Heart left ventricle (tissue), 16 donors: Measurements from ENCODE around the gene RNASE8. TPM values are rescaled to one million over a fixed set of nuclear protein-coding genes. Genes with fewer than 3 reads are reported as not detected.

Experiments used
- ATAC-seq, 4 donors: fragments of 200-7000 bp; cut with Tn5 transposase; one replicate each; pipeline ENCODE4 v1.9.1; 2020 to 2022; ENCODE audit warnings: moderate library complexity in 4 of 4, mild to moderate bottlenecking in 3 of 4, moderate number of reproducible peaks in 1 of 4
- DNase-seq, 5 donors: peaks; one replicate each; pipeline ENCODE4 v3.0.0-alpha.2; 2020
- H3K27ac ChIP-seq, 12 donors: fragments of 200-600 bp; sonication (generic) in 4 of 12; one replicate each; pipeline versions ENCODE4 v1.5.0 to v1.8.0; 2016 to 2022; ENCODE audit warnings: mild to moderate bottlenecking in 2 of 12
- H3K27me3 ChIP-seq, 9 donors: fragments of 200-600 bp; sonication (generic) in 2 of 9; one replicate each; pipeline versions ENCODE4 v1.5.1 to v1.8.0; 2016 to 2022; ENCODE audit warnings: mild to moderate bottlenecking in 3 of 9
- H3K36me3 ChIP-seq, 9 donors: fragments of 200-600 bp; sonication (generic) in 2 of 9; one replicate each; pipeline versions ENCODE4 v1.5.0 to v1.8.0; 2018 to 2022; ENCODE audit warnings: mild to moderate bottlenecking in 2 of 9
- H3K4me1 ChIP-seq, 12 donors: fragments of 200-600 bp; sonication (generic) in 4 of 12; one replicate each; pipeline versions ENCODE4 v1.5.0 to v1.8.0; 2016 to 2022; ENCODE audit warnings: mild to moderate bottlenecking in 3 of 12
- H3K4me3 ChIP-seq, 12 donors: fragments of 200-600 bp; sonication (generic) in 4 of 12; one replicate each; pipeline versions ENCODE4 v1.5.0 to v1.8.0; 2017 to 2022; ENCODE audit warnings: mild to moderate bottlenecking in 9 of 12, moderate library complexity in 4 of 12
- H3K9me3 ChIP-seq, 12 donors: fragments of 200-600 bp; sonication (generic) in 4 of 12; one replicate each; pipeline versions ENCODE4 v1.5.0 to v1.8.0; 2016 to 2022; ENCODE audit warnings: mild to moderate bottlenecking in 1 of 12
- CTCF ChIP-seq, 12 donors: fragments of 200-600 bp; sonication (generic) in 4 of 12; IDR thresholded peaks; one replicate each; pipeline versions ENCODE4 v1.5.0 to v1.8.0; 2018 to 2022; ENCODE audit warnings: antibody characterized with exemption in 12 of 12, mild to moderate bottlenecking in 5 of 12
- POLR2A ChIP-seq, 2 donors: fragments of 450-650 bp; IDR thresholded peaks; one replicate each; pipeline ENCODE4 v1.6.1; 2017; ENCODE audit warnings: antibody characterized with exemption in 2 of 2, mild to moderate bottlenecking in 2 of 2, moderate library complexity in 2 of 2
- WGBS, 4 donors: extraction: QIAGEN DNeasy Blood & Tissue Kit in 2 of 4; methylation state at CpG; one replicate each; pipeline versions ENCODE4 v1.1.5 to v1.1.7; 2013 to 2018; 5-methylcytosine and 5-hydroxymethylcytosine counted together
- intact Hi-C, 10 donors: fragments of 100-400 bp; cut with DNase I; formaldehyde crosslinking; loops; one replicate each; pipeline versions ENCODE4 v1.11.1 to v1.14.2; 2022
- polyA plus RNA-seq, 2 donors: library from polyadenylated mRNA; stranded (reverse); fragments of 200-250 nt; gene quantifications; one replicate each; pipeline ENCODE4 v1.2.3, GENCODE V29; 2013
- total RNA-seq, 9 donors: library from RNA; depleted of rRNA in 2 of 9; stranded (reverse); fragments of >200 nt in 2 of 9; fragmentation: NEBNext Ultra II Directional in 3 of 9; extraction: Animal tissue kit (Norgen Biotek cat#: 25700) in 3 of 9; gene quantifications; one replicate each; pipeline versions ENCODE4 v1.1.0 to v1.2.4, GENCODE V29; 2016 to 2023
- donor health status: ischemic (EF 13 %, LVEDD 7.1; RV severe dilation, severe dysfunction).
- donor health status: healthy with polysubstance abuse.
- donor health status: DM: no; HTN: yes; CAD: no.
- donor health status: DM: no; HTN: no; CAD: no.
- donor health status: ischemic (EF 25% LVEDD 6.9; RV normal size, moderate dysfunction).
- donor health status: ischemic (EF 25% LVEDD 5.7; RV mildly dilated, moderate dysfunction).
- donor health status: healthy.
- donor health status: DM: yes; HTN: yes; CAD: no.
- donor health status: ischemic (EF 35%, LVEDD 5.7; RV mildly dilated, moderate dysfunction).
- donor health status: nonischemic (EF 11% LVEDD 7.7; RV severe dilation, severe dysfunction).
- donor health status: DM: yes; HTN: yes; CAD: no.
- donor health status: PGD.
- donor health status: ischemic (EF 29% LVEDD 5.4; RV normal size, mild dysfunction).
- donor health status: nonischemic (EF 23%, LVEDD 6.1; RV moderate dilation, normal function).

Gene RNASE8
- total and polyA plus RNA-seq, 11 donors, result not detected

DNA sequence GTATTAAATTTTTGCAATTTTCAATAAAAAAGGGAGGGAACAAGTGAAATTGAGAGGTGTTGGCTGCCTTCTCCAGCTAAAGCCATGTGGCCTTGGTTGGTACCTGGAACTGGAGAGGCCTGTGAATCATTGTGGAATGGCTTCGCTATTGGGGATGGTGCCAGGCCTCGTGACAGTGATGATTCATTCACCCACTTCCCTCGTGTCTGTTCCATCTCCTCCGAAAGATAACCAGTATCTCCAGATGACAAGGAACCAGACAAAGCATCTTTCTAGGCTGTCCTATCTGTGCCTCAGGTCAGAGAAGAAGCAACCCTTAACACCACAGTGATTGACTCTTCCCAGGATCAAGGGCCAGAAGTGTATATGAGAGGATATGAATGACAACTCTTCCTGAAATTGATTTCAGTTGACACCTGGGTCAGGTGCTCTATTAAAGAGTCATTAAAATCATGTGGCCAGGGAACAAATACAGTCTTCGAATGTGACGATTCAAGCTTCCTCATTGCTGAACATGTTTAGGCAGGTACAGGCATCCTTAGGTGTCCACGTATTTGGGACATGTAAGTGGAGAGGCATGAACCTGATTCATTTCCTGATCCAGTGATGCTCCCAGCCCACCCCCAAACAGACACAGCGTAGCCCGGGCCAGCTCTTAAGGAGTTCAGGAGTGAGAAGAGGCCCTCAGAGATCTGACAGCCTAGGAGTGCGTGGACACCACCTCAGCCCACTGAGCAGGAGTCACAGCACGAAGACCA, 15.8 kb upstream of the RNASE8 start, which contains the start of gene RNASE7:
Gene RNASE7, plus strand, starts transcription at position 687 of the 758 bp plus-strand sequence. CDS start 631 bp downstream, outside the sequence.
- DNase-seq (no peak), ATAC-seq (no peak)
- TF ChIP-seq POLR2A (IDR thresholded peaks at IDR 0.05) (no peak), CTCF (IDR thresholded peaks at IDR 0.05) (no peak)
- no peaks in the 10 kb centered on the region for H3K27me3 ChIP-seq
- peaks cover 5 to 63% (median 36%) of the 10 kb centered on the region in 12 donors for H3K4me1 ChIP-seq
- H3K27ac ChIP-seq, result peak within 1 kb of the TSS in 4 of 12 donors; percentile 15 to 59 (median 40)
- 74 to 77% (median 77%) methylated on average over 11 of the region's 11 CpGs for WGBS, 4 donors
- H3K4me3 ChIP-seq, result no peak within 1 kb of the TSS
- intact Hi-C loops, result loop anchor here in 7 of 10 donors (2.0 to 10.0 kb wide), 7 partner anchors 27 to 360 kb away; partner anchors contain the start of gene RNASE4 (in 1 of the 7)
- no peaks in the 10 kb centered on the region for H3K9me3 ChIP-seq
- H3K36me3 ChIP-seq, result no peaks in the 10 kb centered on the region

GRCh38 chr14:21042918-21043317, 14.7 kb upstream of the RNASE8 start:
- ATAC-seq, result peak in 1 of 4 donors; percentile 18

GRCh38 chr14:21043387-21043973, 14.1 kb upstream of the RNASE8 start:
- H3K27ac ChIP-seq, result peak overlapping the region in 9 of 12 donors; percentile 7 to 62 (median 38)
- intact Hi-C loops, result loop anchor here in 5 of 10 donors (5.0 to 10.0 kb wide), 5 partner anchors 36 to 361 kb away; partner anchors contain the start of gene RNASE4 (in 1 of the 5)
- H3K4me3 ChIP-seq, result no peak overlapping the region
- H3K9me3 ChIP-seq, result no peaks in the 10 kb centered on the region
- DNase-seq (no peak), ATAC-seq (no peak)
- H3K36me3 ChIP-seq, result no peaks in the 10 kb centered on the region
- TF ChIP-seq POLR2A (IDR thresholded peaks at IDR 0.05) (no peak), CTCF (IDR thresholded peaks at IDR 0.05) (no peak)
- 22 to 45% (median 28%) methylated on average over 2 of the region's 2 CpGs for WGBS, 4 donors
- peaks cover 5 to 55% (median 31%) of the 10 kb centered on the region in 12 donors for H3K4me1 ChIP-seq
- H3K27me3 ChIP-seq, result no peaks in the 10 kb centered on the region

More at GRCh38 chr14:21042918-21043317, 14.7 kb upstream of the RNASE8 start:
- intact Hi-C loops, result loop anchor here in 5 of 10 donors (5.0 to 10.0 kb wide), 5 partner anchors 36 to 361 kb away; partner anchors contain the start of gene RNASE4 (in 1 of the 5)
- Histone ChIP-seq H3K4me1 (peaks cover 5 to 60% (median 36%) of the 10 kb centered on the region in 12 donors), H3K36me3 (no peaks in the 10 kb centered on the region), H3K27me3 (no peaks in the 10 kb centered on the region), H3K9me3 (no peaks in the 10 kb centered on the region), H3K27ac (peak overlapping the region in 2 of 12 donors; percentile 15 to 35), H3K4me3 (no peak overlapping the region)
- TF ChIP-seq POLR2A (IDR thresholded peaks at IDR 0.05) (no peak), CTCF (IDR thresholded peaks at IDR 0.05) (no peak)
- 42 to 52% (median 45%) methylated on average over 8 of the region's 8 CpGs for WGBS, 4 donors
- DNase-seq, result peak in 1 of 5 donors; percentile 42
